ENCODE measurements around the gene ZNF503.
A peak's percentile ranks its signal among the peaks of the same experiment; 100 is the strongest.

Gene ZNF503, protein sequence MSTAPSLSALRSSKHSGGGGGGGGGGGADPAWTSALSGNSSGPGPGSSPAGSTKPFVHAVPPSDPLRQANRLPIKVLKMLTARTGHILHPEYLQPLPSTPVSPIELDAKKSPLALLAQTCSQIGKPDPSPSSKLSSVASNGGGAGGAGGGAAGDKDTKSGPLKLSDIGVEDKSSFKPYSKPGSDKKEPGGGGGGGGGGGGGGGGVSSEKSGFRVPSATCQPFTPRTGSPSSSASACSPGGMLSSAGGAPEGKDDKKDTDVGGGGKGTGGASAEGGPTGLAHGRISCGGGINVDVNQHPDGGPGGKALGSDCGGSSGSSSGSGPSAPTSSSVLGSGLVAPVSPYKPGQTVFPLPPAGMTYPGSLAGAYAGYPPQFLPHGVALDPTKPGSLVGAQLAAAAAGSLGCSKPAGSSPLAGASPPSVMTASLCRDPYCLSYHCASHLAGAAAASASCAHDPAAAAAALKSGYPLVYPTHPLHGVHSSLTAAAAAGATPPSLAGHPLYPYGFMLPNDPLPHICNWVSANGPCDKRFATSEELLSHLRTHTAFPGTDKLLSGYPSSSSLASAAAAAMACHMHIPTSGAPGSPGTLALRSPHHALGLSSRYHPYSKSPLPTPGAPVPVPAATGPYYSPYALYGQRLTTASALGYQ

GRCh38 chr10:75401569-75402485 is at the start of gene ZNF503:
Gene ZNF503 (minus strand): TSS chr10:75401764. CDS start chr10:75401419, 345 bp downstream.
- DNase-seq: peak; percentile 99

- no peak for DNase-seq
Observed at GRCh38 chr10:75450644-75451640, 49.4 kb upstream of the ZNF503 start.

GRCh38 chr10:75450075-75450445 is 48.5 kb upstream of the ZNF503 start:
- no peak for DNase-seq

- no peak for DNase-seq
Observed at GRCh38 chr10:75449382-75450074, 48.0 kb upstream of the ZNF503 start.

GRCh38 chr10:75448166-75448565 is 46.6 kb upstream of the ZNF503 start:
- DNase-seq: no peak

DNA sequence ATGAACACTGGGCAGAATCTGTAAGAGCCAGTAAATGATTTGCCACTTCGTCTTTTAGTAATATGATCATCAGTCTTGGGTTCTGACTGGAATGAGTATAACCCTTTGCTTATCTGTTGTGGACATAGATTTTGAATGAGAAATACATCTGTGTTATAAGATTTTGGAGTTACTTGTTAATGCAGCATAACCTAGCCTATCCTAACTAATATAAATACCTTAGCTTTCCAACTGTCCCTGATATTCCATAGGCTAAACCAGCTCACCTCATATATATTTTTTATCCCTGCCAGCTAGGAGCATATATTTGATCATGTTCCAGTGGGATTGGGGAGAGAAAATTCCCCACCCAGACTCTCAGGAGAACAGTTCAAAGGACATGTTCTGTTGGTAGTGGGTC is 44.9 kb upstream of the ZNF503 start:
- no peak for DNase-seq

DNA sequence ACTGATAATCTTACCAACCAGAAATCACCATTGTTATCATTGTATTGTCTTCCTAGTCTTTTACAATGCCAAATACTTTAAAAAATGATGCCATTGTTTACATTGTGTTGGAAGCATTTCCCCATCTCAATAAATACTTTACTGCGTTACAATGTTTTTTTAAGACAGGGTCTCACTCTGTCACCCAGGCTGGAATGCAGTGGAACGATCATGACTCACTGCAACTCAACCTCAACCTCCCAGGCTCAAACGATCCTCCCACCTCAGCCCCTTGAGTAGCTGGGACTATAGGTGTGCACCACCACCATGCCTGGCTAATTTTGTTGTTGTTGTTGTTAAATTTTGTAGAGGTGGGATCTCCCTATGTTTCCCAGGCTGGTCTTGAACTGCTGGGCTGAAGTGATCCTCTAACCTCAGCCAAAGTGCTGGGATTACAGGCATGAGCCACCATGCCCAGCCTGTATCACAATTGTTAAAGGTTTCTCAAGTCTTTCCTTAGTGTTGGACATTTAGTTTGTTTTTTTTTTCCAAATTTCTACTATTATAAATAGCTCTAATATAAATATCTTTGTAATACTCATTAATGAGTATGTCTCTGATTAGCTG is 43.3 kb upstream of the ZNF503 start:
- DNase-seq: no peak

DNA sequence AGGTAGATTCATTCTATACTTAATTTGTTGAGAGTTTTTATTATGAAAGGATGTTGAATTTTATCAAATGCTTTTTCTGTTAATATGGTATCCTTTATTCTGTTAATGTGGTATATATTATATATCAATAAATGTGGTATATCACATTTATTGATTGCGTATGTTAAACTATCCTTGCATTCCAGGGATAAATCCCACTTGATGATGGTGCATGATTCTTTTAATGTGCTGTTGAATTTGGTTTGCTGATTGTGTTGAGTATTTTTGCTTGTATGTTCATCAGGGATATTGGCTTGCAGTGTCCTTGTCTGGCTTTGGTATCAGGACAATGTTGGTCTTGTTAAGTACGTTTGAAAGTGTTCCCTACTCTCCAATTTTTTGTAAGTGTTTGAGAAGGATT is 41.8 kb upstream of the ZNF503 start:
- no peak for DNase-seq

DNA sequence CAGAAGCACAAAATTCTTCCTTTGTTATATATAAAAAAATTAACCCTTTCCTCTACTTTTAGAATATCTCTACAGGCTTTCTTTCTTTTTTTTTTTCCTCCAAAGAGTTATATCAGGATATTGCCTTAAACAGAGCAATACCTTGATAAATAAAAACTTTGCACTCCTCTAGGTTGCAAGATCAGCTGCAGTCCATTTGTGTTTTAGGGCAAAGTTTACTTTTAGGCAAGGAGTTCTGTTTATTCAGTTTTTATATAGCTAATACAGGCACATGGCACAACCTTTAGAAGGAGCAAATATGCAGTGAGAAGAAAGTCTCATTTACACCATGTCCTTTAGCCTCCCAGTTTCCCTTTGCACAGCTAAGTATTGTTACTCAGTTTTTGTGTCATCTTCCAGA is 40.1 kb upstream of the ZNF503 start:
- no peak for DNase-seq

DNA sequence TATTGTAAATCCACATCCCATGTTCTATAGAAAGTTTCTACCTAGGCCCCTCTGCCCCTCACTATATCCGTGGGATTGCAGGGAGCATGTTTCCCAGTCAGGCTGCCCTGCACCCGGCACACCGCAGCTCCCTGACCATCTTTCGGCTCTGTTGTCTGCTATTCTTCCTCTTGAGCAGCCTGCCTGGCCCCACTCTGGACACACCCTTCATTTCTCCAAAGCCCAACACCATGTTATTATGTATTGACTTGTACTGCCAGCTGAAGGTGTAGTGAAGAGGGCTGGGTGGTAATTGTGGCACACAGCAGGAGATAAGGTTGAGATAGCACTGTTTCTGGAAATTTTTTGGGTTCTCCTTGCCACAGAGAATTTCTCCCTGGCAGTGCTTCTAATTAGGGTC is 39.6 kb upstream of the ZNF503 start:
- DNase-seq: no peak

DNA sequence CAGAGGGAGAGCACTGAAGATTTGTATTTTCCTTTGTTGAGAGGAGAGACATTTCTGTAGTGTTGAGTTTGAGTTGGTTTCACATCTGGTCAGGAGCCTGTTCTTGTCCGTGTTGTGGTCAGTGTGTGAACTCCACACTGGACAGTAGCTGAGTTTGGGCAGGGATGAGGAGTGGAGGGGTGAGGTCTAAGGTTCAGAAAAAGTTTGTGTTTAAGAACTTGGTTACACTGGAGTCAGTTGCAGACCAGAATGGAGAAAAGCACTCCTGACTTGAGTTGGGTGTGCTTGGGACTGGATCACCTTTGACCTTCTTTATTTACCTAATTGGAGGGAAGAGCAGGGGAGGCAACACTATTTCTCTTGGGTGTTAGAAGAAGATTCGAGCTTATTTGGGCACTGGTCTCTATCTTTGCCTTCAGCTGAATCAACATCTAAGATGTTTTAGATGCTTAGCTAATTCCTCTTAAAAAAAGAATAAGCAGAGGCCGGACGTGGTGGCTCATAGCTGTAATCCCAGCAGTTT is 38.8 kb upstream of the ZNF503 start:
- DNase-seq: no peak

DNA sequence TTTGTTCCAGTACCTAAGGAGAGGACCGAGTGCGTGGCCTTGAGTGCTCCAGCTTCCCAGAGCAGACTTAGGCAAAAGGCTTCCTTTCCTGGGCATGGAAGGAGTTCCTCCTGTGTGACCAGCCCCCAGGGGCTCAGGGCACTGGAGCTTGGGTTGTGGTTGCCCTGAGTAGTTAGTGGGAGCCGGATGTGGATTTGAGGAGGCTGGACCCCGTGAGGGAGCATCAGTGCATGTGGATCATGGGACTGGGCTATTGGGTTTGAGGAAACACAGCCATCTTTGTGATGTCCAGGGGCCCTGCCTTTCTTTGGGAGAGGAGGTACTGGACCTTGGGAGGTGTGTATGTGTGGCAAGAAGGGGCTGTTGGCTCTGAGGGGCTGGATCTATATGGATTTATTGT is 38.2 kb upstream of the ZNF503 start:
- no peak for DNase-seq

- DNase-seq: no peak
Observed at GRCh38 chr10:75438275-75438674, 36.7 kb upstream of the ZNF503 start.

DNA sequence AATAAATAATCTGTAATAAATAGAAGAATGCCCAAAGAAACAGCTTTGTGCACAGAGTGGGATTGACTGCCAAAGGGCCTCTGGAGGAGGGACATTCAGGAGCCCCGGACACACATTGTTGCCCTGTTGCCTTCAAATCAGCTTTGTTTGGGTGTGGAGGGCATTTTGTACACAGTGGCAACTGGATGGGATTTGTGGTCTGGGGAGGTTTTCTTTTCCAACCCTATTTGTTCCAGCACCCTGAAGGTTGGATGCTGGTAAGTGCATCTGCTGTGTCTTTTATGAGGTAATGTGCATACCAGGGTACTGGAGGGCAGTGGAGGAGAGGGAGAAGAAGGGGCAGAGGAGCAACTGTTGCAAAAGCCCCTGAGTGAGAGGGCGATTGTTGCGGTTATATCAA is 36.1 kb upstream of the ZNF503 start:
- DNase-seq: no peak

- DNase-seq: no peak
Observed at GRCh38 chr10:75436896-75437295, 35.3 kb upstream of the ZNF503 start.

DNA sequence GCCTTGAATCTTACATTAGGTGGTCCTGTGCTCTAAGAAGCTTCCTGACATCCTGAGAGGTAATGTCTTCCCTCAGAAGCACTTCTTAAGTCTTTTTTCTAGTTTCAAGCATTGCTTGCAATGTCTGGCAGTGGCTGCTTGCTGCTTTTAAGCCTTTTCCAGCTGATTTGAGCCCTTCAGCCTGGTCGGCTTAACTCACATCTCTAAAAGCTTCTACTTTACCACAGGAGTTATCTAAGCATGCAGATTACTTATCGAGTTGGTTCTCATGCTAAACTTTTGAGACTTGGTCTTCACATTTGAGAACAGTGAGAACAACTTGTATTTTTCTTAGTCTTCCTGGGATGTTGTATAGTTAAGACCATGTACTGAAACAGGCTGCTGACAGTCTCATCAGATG is 33.7 kb upstream of the ZNF503 start:
- DNase-seq: no peak

DNA sequence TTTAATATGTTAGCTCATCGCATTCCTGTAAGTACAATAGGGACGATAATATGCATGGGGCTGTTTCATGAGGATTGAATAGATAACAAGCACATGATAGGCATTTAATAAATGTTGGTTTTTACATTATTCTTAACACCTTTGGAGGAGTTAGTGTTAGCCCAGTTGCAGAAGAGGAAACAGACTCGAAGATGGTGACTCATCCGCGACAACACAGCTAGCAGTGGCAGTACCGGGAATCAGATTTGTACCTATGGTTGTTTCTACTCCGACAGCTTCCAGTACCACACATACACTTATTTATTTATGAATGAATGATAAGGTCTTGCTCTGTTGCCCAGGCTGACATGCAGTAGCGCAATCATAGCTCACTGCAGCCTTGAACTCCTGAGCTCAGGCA is 32.7 kb upstream of the ZNF503 start:
- no peak for DNase-seq

- DNase-seq: no peak
Observed at GRCh38 chr10:75433216-75433615, 31.7 kb upstream of the ZNF503 start.

DNA sequence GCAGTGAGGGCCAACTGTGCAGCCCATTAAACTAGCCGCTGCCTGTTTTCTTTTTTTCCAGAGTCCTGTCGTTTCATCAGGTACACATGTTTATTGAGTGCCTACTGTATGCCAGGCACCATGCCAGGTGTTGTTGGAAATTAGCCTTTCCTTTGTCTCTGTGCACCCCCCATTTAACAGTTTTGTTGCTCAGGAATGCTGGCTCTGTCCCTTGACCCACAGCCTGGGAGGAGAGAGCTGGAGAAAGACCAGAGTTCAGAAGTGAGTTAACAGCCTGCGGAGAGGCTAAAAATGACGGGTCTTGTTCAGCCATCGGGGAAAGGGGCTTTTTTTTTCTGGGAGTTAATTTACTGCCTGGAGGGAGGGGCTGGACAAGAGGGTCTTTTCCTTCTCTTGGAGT is 31.2 kb upstream of the ZNF503 start:
- DNase-seq: no peak

- no peak for DNase-seq
Observed at GRCh38 chr10:75432176-75432575, 30.6 kb upstream of the ZNF503 start.

All from left hindlimb (tissue), 1 donor.